ENCODE data around the gene SLC6A18.

- TF ChIP-seq CTCF (IDR thresholded peaks at IDR 0.05) (no peak), POLR2A (IDR thresholded peaks at IDR 0.05) (no peak), POLR2AphosphoS5 (IDR thresholded peaks at IDR 0.05) (no peak)
Measured at GRCh38 chr5:1232780-1233179, 7.6 kb downstream of the SLC6A18 start.

All from prostate gland (tissue), 2 donors.